Breast epithelium (tissue), 4 donors: Measurements from ENCODE around the gene ATXN1. TPM values are rescaled to one million over a fixed set of nuclear protein-coding genes. Genes with fewer than 3 reads are reported as not detected.

ENCODE experiments used
- DNase-seq, 2 donors: peaks; one replicate each; pipeline ENCODE4 v3.0.0-alpha.2; 2019; ENCODE audit warnings: low spot score in 2 of 2
- H3K27ac ChIP-seq, 2 donors: fragments of 200-600 bp; sonication (generic) in 1 of 2; one replicate each; pipeline ENCODE4 v1.5.1; 2016 to 2019; ENCODE audit warnings: mild to moderate bottlenecking in 1 of 2
- H3K27me3 ChIP-seq, 2 donors: fragments of 200-600 bp; sonication (generic) in 1 of 2; one replicate each; pipeline versions ENCODE4 v1.5.1 to v1.6.0; 2017 to 2019; ENCODE audit warnings: control low read depth in 1 of 2, mild to moderate bottlenecking in 1 of 2
- H3K36me3 ChIP-seq: fragments of 200-600 bp; one replicate; pipeline ENCODE4 v1.5.1; 2019
- H3K4me1 ChIP-seq, 2 donors: fragments of 200-600 bp; sonication (generic); one replicate each; pipeline ENCODE4 v1.5.1; 2016 to 2019; ENCODE audit warnings: control low read depth in 1 of 2
- H3K4me3 ChIP-seq, 3 donors: fragments of 200-600 bp; sonication (generic); 1 replicate in 2 of 3; 2 replicates in 1 of 3; pipeline ENCODE4 v1.5.1; 2016 to 2019; ENCODE audit warnings: mild to moderate bottlenecking in 3 of 3, moderate library complexity in 2 of 3
- H3K9me3 ChIP-seq, 2 donors: fragments of 200-600 bp; sonication (generic) in 1 of 2; one replicate each; pipeline ENCODE4 v1.5.1; 2016 to 2019; ENCODE audit warnings: control low read depth in 1 of 2
- POLR2A ChIP-seq: fragments of 450-650 bp; IDR thresholded peaks from one replicate; pipeline ENCODE4 v1.6.1; 2016; ENCODE audit warnings: antibody characterized with exemption, mild to moderate bottlenecking, moderate library complexity
- POLR2AphosphoS5 ChIP-seq, 3 donors: sonication (generic); formaldehyde crosslinking; IDR thresholded peaks; one replicate each; pipeline ENCODE4 v1.6.1; 2017; ENCODE audit warnings: antibody characterized with exemption in 3 of 3
- intact Hi-C: fragments of 100-400 bp; cut with DNase I; formaldehyde crosslinking; loops from one replicate; pipeline ENCODE4 v1.15.1; 2023; ENCODE audit warnings: low total_unique reads
- total RNA-seq, 3 donors: library from RNA; depleted of rRNA; stranded (reverse); fragments of >200 nt; gene quantifications; one replicate each; pipeline ENCODE4 v1.1.0, GENCODE V29; 2016
- TF ChIP-seq, protein P1 (sequence below), 3 donors: fragments of 450-650 bp; IDR thresholded peaks; one replicate each; pipeline ENCODE4 v1.5.1; 2016 to 2017; ENCODE audit warnings: antibody characterized with exemption in 3 of 3, mild to moderate bottlenecking in 3 of 3, moderate library complexity in 3 of 3

Gene ATXN1
- total RNA-seq, 3 donors from 2014 or later, result 26.7 to 63.2 (median 37.4) TPM

GRCh38 chr6:16372029-16372776, 389.1 kb downstream of the ATXN1 start:
- no peak overlapping the region for H3K4me3 ChIP-seq
- H3K27ac ChIP-seq, result no peak overlapping the region
- no peak for DNase-seq
- H3K27me3 ChIP-seq, result no peaks in the 10 kb centered on the region
- no peaks in the 10 kb centered on the region for H3K36me3 ChIP-seq
- intact Hi-C loops, result no loop called here
- no peaks in the 10 kb centered on the region for H3K9me3 ChIP-seq
- H3K4me1 ChIP-seq, result no peaks in the 10 kb centered on the region
- TF ChIP-seq POLR2AphosphoS5 (IDR thresholded peaks at IDR 0.05) (no peak), POLR2A (no peak)
- TF ChIP-seq, protein P1, sequence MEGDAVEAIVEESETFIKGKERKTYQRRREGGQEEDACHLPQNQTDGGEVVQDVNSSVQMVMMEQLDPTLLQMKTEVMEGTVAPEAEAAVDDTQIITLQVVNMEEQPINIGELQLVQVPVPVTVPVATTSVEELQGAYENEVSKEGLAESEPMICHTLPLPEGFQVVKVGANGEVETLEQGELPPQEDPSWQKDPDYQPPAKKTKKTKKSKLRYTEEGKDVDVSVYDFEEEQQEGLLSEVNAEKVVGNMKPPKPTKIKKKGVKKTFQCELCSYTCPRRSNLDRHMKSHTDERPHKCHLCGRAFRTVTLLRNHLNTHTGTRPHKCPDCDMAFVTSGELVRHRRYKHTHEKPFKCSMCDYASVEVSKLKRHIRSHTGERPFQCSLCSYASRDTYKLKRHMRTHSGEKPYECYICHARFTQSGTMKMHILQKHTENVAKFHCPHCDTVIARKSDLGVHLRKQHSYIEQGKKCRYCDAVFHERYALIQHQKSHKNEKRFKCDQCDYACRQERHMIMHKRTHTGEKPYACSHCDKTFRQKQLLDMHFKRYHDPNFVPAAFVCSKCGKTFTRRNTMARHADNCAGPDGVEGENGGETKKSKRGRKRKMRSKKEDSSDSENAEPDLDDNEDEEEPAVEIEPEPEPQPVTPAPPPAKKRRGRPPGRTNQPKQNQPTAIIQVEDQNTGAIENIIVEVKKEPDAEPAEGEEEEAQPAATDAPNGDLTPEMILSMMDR (IDR thresholded peaks at IDR 0.05), result no peak

DNA sequence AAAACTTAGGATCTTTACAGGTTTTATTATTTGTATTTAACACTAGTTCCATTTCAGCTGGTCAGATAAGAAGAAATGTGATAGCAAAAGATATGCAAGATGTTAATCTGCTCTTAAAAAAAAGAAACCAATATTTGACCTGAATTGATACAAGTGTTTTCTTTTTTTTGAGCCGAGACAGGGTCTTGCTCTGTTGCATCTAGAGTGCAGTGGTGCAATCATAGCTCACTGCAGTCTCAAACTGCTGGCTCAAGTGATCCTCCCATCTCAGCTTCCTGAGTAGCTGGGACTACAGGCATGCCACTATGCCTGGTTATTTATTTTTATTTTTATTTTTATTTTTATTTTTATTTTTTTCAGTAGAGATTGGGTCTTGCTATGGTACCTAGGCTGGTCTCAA, 389.9 kb downstream of the ATXN1 start:
- no peaks in the 10 kb centered on the region for H3K27me3 ChIP-seq
- intact Hi-C loops, result no loop called here
- H3K4me1 ChIP-seq, result no peaks in the 10 kb centered on the region
- no peaks in the 10 kb centered on the region for H3K9me3 ChIP-seq
- H3K36me3 ChIP-seq, result no peaks in the 10 kb centered on the region
- TF ChIP-seq POLR2A, result no peak
- TF ChIP-seq POLR2AphosphoS5 (IDR thresholded peaks at IDR 0.05), result no peak
- TF ChIP-seq, protein P1 (IDR thresholded peaks at IDR 0.05), result no peak
- no peak overlapping the region for H3K4me3 ChIP-seq
- no peak overlapping the region for H3K27ac ChIP-seq
- DNase-seq, result no peak

DNA sequence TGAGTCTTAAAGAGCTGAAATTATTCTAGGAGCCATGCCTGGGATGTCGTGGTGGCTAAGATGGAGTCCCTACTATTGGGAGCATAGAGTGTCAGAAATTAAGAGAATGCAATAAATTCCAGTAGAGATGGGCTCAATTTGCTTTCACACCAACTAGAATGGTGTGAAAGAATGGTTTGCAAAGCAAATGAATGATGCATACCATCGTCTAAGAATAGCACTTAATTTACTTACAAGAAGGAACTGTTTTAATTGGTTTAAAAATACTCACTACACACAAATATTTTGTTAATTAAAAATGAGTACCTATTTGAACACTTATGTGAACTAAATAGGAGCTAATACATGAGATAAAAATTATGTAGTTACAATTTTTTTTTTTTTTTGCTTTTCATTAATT, 390.3 kb downstream of the ATXN1 start:
- no peak overlapping the region for H3K27ac ChIP-seq
- intact Hi-C loops, result no loop called here

DNA sequence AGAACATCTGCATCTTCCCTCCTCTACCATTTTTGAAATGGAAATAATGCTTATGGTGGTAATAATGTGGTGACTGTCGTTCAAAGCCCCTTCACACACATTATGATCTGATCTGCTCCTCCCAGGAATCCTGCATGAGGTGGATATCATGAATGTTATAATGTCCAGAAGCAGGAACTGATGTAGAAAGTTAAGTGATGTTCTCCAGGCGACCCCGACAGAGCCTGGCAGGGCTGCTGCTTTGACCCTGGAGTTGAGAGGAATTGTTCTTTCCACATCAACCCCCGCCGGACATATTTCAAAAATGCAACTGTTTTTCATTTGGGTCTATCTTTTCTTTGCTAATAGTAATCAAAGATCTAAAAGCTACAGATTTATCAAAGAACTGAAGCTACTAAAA, 391.3 kb downstream of the ATXN1 start:
- no peak for DNase-seq
- intact Hi-C loops, result no loop called here
- Histone ChIP-seq H3K27ac (no peak overlapping the region), H3K9me3 (no peaks in the 10 kb centered on the region), H3K4me3 (no peak overlapping the region), H3K36me3 (no peaks in the 10 kb centered on the region), H3K4me1 (no peaks in the 10 kb centered on the region), H3K27me3 (no peaks in the 10 kb centered on the region)
- no peak for TF ChIP-seq POLR2AphosphoS5 (IDR thresholded peaks at IDR 0.05)
- no peak for TF ChIP-seq POLR2A
- TF ChIP-seq, protein P1 (IDR thresholded peaks at IDR 0.05), result no peak

More for the DNA sequence above, 390.3 kb downstream of the ATXN1 start:
- DNase-seq, result no peak
- Histone ChIP-seq H3K36me3 (no peaks in the 10 kb centered on the region), H3K4me3 (no peak overlapping the region), H3K4me1 (no peaks in the 10 kb centered on the region), H3K9me3 (no peaks in the 10 kb centered on the region), H3K27me3 (no peaks in the 10 kb centered on the region)
- TF ChIP-seq, protein P1 (IDR thresholded peaks at IDR 0.05), result no peak
- TF ChIP-seq POLR2A (no peak), POLR2AphosphoS5 (IDR thresholded peaks at IDR 0.05) (no peak)

GRCh38 chr6:16369140-16369745, 392.0 kb downstream of the ATXN1 start:
- intact Hi-C loops, result no loop called here
- no peaks in the 10 kb centered on the region for H3K36me3 ChIP-seq
- no peaks in the 10 kb centered on the region for H3K27me3 ChIP-seq
- TF ChIP-seq POLR2AphosphoS5 (IDR thresholded peaks at IDR 0.05), result no peak
- no peak for TF ChIP-seq POLR2A
- TF ChIP-seq, protein P1 (IDR thresholded peaks at IDR 0.05), result no peak
- no peak for DNase-seq
- H3K4me3 ChIP-seq, result no peak overlapping the region
- H3K27ac ChIP-seq, result no peak overlapping the region
- no peaks in the 10 kb centered on the region for H3K4me1 ChIP-seq
- H3K9me3 ChIP-seq, result no peaks in the 10 kb centered on the region
